ENCODE data around the gene IL4R. TPM values are rescaled to one million over a fixed set of nuclear protein-coding genes. Genes with fewer than 3 reads are reported as not detected.

IL4R gene
- total RNA-seq, 1 donor from 2014 or later, result 36.8 TPM

- DNase-seq (ENCODE audit: low read depth), result no peak
- TF ChIP-seq CTCF (conservative IDR thresholded peaks at IDR 0.05; ENCODE audit: low read depth, low read length), result no peak
- no peak overlapping the region for H3K4me3 ChIP-seq (ENCODE audit: low read depth, low read length)
Measured at GRCh38 chr16:27361987-27362386, 48.2 kb downstream of the IL4R start.

DNA sequence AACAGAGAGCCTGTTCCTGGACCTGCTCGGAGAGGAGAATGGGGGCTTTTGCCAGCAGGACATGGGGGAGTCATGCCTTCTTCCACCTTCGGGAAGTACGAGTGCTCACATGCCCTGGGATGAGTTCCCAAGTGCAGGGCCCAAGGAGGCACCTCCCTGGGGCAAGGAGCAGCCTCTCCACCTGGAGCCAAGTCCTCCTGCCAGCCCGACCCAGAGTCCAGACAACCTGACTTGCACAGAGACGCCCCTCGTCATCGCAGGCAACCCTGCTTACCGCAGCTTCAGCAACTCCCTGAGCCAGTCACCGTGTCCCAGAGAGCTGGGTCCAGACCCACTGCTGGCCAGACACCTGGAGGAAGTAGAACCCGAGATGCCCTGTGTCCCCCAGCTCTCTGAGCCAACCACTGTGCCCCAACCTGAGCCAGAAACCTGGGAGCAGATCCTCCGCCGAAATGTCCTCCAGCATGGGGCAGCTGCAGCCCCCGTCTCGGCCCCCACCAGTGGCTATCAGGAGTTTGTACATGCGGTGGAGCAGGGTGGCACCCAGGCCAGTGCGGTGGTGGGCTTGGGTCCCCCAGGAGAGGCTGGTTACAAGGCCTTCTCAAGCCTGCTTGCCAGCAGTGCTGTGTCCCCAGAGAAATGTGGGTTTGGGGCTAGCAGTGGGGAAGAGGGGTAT is 48.9 kb downstream of the IL4R start:
- no peak overlapping the region for H3K4me3 ChIP-seq (ENCODE audit: low read depth, low read length)
- no peak for DNase-seq (ENCODE audit: low read depth)
- TF ChIP-seq CTCF (conservative IDR thresholded peaks at IDR 0.05; ENCODE audit: low read depth, low read length), result no peak

DNA sequence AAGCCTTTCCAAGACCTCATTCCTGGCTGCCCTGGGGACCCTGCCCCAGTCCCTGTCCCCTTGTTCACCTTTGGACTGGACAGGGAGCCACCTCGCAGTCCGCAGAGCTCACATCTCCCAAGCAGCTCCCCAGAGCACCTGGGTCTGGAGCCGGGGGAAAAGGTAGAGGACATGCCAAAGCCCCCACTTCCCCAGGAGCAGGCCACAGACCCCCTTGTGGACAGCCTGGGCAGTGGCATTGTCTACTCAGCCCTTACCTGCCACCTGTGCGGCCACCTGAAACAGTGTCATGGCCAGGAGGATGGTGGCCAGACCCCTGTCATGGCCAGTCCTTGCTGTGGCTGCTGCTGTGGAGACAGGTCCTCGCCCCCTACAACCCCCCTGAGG is 49.5 kb downstream of the IL4R start:
- TF ChIP-seq CTCF (conservative IDR thresholded peaks at IDR 0.05; ENCODE audit: low read depth, low read length), result peak; percentile 19
- DNase-seq (ENCODE audit: low read depth), result no peak
- H3K4me3 ChIP-seq (ENCODE audit: low read depth, low read length), result no peak overlapping the region

GRCh38 chr16:27363797-27364196 is 50.0 kb downstream of the IL4R start:
- no peak for TF ChIP-seq CTCF (conservative IDR thresholded peaks at IDR 0.05; ENCODE audit: low read depth, low read length)
- no peak for DNase-seq (ENCODE audit: low read depth)
- H3K4me3 ChIP-seq (ENCODE audit: low read depth, low read length), result no peak overlapping the region

DNA sequence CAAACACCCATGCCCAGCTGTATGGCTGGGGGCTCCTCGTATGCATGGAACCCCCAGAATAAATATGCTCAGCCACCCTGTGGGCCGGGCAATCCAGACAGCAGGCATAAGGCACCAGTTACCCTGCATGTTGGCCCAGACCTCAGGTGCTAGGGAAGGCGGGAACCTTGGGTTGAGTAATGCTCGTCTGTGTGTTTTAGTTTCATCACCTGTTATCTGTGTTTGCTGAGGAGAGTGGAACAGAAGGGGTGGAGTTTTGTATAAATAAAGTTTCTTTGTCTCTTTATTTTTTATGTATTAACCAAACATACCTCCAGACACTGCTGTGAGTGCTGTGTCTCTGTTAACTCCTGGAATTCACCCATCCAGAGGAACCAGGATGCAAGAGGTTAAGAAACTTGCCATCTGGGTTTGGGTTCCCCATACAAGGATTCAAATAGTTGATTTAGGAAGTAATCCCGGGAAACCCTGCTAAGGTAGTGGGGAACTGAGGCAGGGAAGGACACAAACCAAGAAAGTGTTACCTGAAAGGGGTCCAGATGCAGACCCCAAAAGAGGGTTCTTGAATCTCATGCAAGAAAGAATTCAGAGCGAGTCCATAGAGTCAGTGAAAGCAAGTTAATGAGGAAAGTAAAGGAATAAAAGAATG is 50.8 kb downstream of the IL4R start:
- H3K4me3 ChIP-seq (ENCODE audit: low read depth, low read length), result no peak overlapping the region
- DNase-seq (ENCODE audit: low read depth), result no peak
- TF ChIP-seq CTCF (conservative IDR thresholded peaks at IDR 0.05; ENCODE audit: low read depth, low read length), result no peak

- DNase-seq (ENCODE audit: low read depth), result peak; percentile 15
- no peak for TF ChIP-seq CTCF (conservative IDR thresholded peaks at IDR 0.05; ENCODE audit: low read depth, low read length)
- H3K4me3 ChIP-seq (ENCODE audit: low read depth, low read length), result no peak overlapping the region
Measured at GRCh38 chr16:27365142-27366089, 51.6 kb downstream of the IL4R start.

All from epithelial cell of proximal tubule (primary cell).